MM.1S (cell line): ENCODE results near the gene RNF113A.
A peak's percentile ranks its signal among the peaks of the same experiment; 100 is the strongest.

Source experiments
- DNase-seq: peaks from one replicate; pipeline ENCODE4 v3.0.0-alpha.2; 2015
- H2AFZ ChIP-seq: fragments of 300-600 bp; sonication (generic); 2 replicates; pipeline ENCODE4 v1.6.0; 2016; ENCODE audit warnings: antibody characterized with exemption, low read length
- H3F3A ChIP-seq: fragments of 300-600 bp; sonication (generic); 2 replicates; pipeline ENCODE4 v1.6.1; 2016; ENCODE audit warnings: mild to moderate bottlenecking, antibody characterized with exemption, low read length, moderate library complexity, mixed read lengths; ENCODE audit not compliant: insufficient read depth
- H3K27ac ChIP-seq: fragments of 300-600 bp; sonication (generic); 2 replicates; pipeline ENCODE4 v1.5.1; 2016; ENCODE audit warnings: mild to moderate bottlenecking, low read length
- H3K27me3 ChIP-seq: fragments of 300-600 bp; sonication (generic); replicated peaks from 2 replicates; pipeline ENCODE4 v1.6.0; 2016; ENCODE audit warnings: low read length; ENCODE audit not compliant: insufficient read depth
- H3K36me3 ChIP-seq: fragments of 300-600 bp; sonication (generic); replicated peaks from 2 replicates; pipeline ENCODE4 v1.6.1; 2016; ENCODE audit warnings: mild to moderate bottlenecking, low read length, mixed read lengths; ENCODE audit not compliant: insufficient read depth
- H3K4me1 ChIP-seq: fragments of 300-600 bp; sonication (generic); 2 replicates; pipeline ENCODE4 v1.6.1; 2016; ENCODE audit warnings: low read length, mixed read lengths
- H3K4me2 ChIP-seq: fragments of 300-600 bp; sonication (generic); 2 replicates; pipeline ENCODE4 v1.6.0; 2016; ENCODE audit warnings: low read depth, low read length
- H3K4me3 ChIP-seq: fragments of 300-600 bp; sonication (generic); 2 replicates; pipeline ENCODE4 v1.5.1; 2016; ENCODE audit warnings: low read length, mixed read lengths
- H3K79me2 ChIP-seq: fragments of 300-600 bp; sonication (generic); 2 replicates; pipeline ENCODE4 v1.6.1; 2016; ENCODE audit warnings: mixed run types, low read length, mixed read lengths
- H3K9ac ChIP-seq: fragments of 300-600 bp; sonication (generic); 2 replicates; pipeline ENCODE4 v1.6.1; 2016; ENCODE audit warnings: low read length, mixed read lengths
- H3K9me2 ChIP-seq: fragments of 300-600 bp; sonication (generic); replicated peaks from 2 replicates; pipeline ENCODE4 v1.6.1; 2016; ENCODE audit warnings: mild to moderate bottlenecking, low read length, mixed read lengths; ENCODE audit not compliant: insufficient read depth
- H3K9me3 ChIP-seq: fragments of 300-600 bp; sonication (generic); replicated peaks from 2 replicates; pipeline ENCODE4 v1.6.1; 2016; ENCODE audit warnings: mild to moderate bottlenecking, low read length, mixed read lengths; ENCODE audit not compliant: insufficient read depth
- H4K20me1 ChIP-seq: fragments of 300-600 bp; sonication (generic); 2 replicates; pipeline ENCODE4 v1.6.1; 2016; ENCODE audit warnings: mild to moderate bottlenecking, low read length, moderate library complexity, mixed read lengths; ENCODE audit not compliant: insufficient read depth
- EZH2 ChIP-seq: fragments of 300-600 bp; sonication (generic); optimal IDR thresholded peaks from 2 replicates; pipeline ENCODE3; 2017; ENCODE audit warnings: low read depth, mild to moderate bottlenecking, antibody characterized with exemption, low read length, mixed read lengths
- EZH2phosphoT487 ChIP-seq: fragments of 300-600 bp; sonication (generic); IDR thresholded peaks from 2 replicates; pipeline ENCODE4 v1.6.1; 2018; ENCODE audit warnings: antibody characterized with exemption, low read length
- TF ChIP-seq, protein P1 (sequence below): fragments of 300-600 bp; sonication (generic); IDR thresholded peaks from 2 replicates; pipeline ENCODE4 v1.5.1; 2016; ENCODE audit warnings: antibody characterized with exemption, low read length, mixed read lengths

RNF113A gene

DNA sequence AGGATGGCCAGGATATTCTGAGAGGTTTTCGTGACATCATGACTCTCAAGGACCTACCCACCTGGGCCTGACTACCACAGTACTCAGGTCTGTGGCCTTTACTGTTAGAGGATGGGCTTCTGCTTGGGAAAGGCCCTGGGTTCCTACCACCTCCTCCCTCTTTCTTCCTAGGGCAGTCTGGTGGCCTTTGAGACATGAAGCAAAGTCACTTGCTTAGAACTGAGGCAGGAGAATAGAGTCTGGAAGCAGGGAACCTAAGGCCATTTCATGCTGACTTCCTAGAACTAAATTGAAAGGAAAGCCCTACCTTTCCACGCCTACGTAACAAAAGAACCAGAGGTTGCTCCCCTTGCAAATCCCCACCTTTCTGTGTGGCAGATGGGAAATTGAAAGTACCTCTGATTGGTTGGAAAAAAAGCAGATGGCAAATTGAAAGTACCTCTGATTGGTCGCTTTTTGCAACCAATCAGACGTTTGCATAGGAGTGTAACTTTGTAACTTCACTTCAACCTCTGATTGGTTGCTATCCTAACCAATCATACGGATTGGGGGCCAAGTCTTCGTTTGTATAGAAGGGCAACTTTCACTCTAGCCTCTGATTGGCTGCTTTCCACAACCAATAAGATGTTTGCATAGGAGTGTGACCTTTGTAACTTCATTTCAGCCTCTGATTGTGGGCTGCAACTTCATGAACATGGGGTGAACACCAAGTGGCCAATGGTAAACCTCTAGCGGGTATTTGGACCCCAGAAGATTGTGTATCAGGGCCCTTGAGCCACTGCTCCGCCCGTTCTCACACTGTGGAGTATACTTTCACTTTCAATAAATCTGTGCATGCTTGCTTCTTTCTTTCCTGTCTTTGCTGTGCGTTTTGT lies 14.3 kb upstream of the RNF113A start:
- peak overlapping the region; percentile 65; the same call in 1 of the 2 replicates for H3K27ac ChIP-seq
- H3K9me2 ChIP-seq = no peaks in the 10 kb centered on the region
- H3K9ac ChIP-seq = peak overlapping the region; percentile 40; the same call in 1 of the 2 replicates
- no peaks in the 10 kb centered on the region for H3K9me3 ChIP-seq
- peak overlapping the region; percentile 67 for H3K4me2 ChIP-seq
- H3K4me1 ChIP-seq = peaks cover 3% of the 10 kb centered on the region; the same call in 1 of the 2 replicates
- no peaks in the 10 kb centered on the region for H3K36me3 ChIP-seq
- TF ChIP-seq EZH2 (no peak), EZH2phosphoT487 (no peak)
- TF ChIP-seq, protein P1, sequence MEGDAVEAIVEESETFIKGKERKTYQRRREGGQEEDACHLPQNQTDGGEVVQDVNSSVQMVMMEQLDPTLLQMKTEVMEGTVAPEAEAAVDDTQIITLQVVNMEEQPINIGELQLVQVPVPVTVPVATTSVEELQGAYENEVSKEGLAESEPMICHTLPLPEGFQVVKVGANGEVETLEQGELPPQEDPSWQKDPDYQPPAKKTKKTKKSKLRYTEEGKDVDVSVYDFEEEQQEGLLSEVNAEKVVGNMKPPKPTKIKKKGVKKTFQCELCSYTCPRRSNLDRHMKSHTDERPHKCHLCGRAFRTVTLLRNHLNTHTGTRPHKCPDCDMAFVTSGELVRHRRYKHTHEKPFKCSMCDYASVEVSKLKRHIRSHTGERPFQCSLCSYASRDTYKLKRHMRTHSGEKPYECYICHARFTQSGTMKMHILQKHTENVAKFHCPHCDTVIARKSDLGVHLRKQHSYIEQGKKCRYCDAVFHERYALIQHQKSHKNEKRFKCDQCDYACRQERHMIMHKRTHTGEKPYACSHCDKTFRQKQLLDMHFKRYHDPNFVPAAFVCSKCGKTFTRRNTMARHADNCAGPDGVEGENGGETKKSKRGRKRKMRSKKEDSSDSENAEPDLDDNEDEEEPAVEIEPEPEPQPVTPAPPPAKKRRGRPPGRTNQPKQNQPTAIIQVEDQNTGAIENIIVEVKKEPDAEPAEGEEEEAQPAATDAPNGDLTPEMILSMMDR = no peak
- H3K4me3 ChIP-seq = peak overlapping the region; percentile 54
- H3F3A ChIP-seq = 0 out of 2 replicates have a peak, but pooled peaks cover 5% of the 10 kb centered on the region
- H3K79me2 ChIP-seq = no peaks in the 10 kb centered on the region
- H4K20me1 ChIP-seq = no peaks in the 10 kb centered on the region
- H2AFZ ChIP-seq = peak overlapping the region; percentile 31
- DNase-seq = peak; percentile 93
- H3K27me3 ChIP-seq = no peaks in the 10 kb centered on the region

DNA sequence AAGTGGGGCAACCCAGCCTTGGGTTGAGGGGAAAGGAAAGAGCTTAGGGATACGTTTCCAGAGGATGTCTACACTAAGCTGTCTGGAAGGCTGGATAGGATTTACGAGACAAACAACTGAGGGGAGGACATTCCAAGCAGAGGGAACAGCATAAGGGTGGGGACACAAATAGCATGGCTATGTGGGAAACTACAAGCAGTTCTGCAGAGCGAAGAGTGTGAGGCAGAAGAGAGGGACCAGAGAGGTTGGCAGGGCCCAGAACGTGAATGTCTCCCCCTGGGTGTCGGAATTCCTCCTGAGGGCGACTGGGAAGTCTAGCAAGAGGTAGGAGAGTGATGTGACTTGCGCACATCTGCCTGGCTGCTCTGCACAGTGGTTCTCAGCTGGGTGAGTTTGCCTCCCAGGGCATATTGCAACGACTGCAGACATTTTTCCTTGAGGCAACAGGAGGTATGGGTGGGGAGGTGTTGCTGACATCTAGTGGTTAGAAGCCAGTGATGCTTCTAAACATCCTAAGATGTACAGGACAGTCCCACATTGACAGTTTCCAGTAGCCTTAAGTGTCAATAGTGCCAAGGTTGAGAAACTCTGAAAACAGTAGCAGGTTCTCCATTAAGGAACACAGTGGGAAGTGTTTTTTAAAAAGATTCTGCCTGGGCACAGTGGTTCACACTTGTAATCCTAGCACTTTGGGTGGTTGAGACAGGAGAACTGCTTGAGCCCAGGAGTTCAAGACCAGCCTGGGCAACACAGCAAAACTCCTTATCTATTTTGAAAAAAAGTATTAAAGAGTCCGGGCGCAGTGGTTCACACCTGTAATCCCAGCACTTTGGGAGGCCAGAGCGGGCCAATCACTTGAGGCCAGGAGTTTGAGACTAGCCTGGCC lies 9.3 kb upstream of the RNF113A start:
- H3K9me2 ChIP-seq = no peaks in the 10 kb centered on the region
- peak overlapping the region; percentile 49; the same call in 1 of the 2 replicates for H2AFZ ChIP-seq
- H3K79me2 ChIP-seq = peaks cover 4% of the 10 kb centered on the region
- no peaks in the 10 kb centered on the region for H3K9me3 ChIP-seq
- H3K27me3 ChIP-seq = no peaks in the 10 kb centered on the region
- peaks cover 3% of the 10 kb centered on the region; the same call in 1 of the 2 replicates for H3K36me3 ChIP-seq
- H3K4me3 ChIP-seq = peak overlapping the region; percentile 19; the same call in 1 of the 2 replicates
- DNase-seq = peak; percentile 86
- H3K4me2 ChIP-seq = peak overlapping the region; percentile 48
- peaks cover 26% of the 10 kb centered on the region for H3F3A ChIP-seq
- no peaks in the 10 kb centered on the region for H4K20me1 ChIP-seq
- TF ChIP-seq, protein P1 = peak; percentile 77
- no peak for TF ChIP-seq EZH2phosphoT487
- peak overlapping the region; percentile 51; the same call in 1 of the 2 replicates for H3K27ac ChIP-seq
- H3K9ac ChIP-seq = no peak overlapping the region
- H3K4me1 ChIP-seq = peaks cover 17% of the 10 kb centered on the region

DNA sequence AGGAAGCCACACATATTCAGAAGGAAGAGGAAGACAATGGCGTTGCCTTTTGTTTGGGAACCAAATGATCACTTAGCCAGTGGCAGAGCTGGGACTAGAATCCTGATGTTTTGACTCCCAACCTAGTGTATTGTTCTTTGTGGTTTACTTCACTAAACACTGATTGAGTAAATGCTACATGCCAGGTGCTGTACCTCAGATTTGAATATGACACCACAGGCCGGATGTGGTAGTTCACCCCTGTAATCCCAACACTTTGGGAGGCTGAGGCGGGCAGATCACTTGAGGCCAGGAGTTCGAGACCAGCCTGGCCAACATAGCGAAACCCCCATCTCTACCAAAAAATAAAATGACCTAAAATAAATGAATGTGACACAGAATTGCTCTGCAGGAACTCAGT lies 8.5 kb upstream of the RNF113A start:
- H3K9ac ChIP-seq = no peak overlapping the region
- H3F3A ChIP-seq = peaks cover 22% of the 10 kb centered on the region
- TF ChIP-seq EZH2 = no peak
- TF ChIP-seq, protein P1 = no peak
- TF ChIP-seq EZH2phosphoT487 = no peak
- peaks cover 10% of the 10 kb centered on the region for H3K79me2 ChIP-seq
- peak overlapping the region; percentile 48; the same call in 1 of the 2 replicates for H3K4me2 ChIP-seq
- H3K9me3 ChIP-seq = no peaks in the 10 kb centered on the region
- no peaks in the 10 kb centered on the region for H3K27me3 ChIP-seq
- peak; percentile 80 for DNase-seq
- peak overlapping the region; percentile 54; the same call in 1 of the 2 replicates for H3K27ac ChIP-seq
- H3K4me1 ChIP-seq = peaks cover 15% of the 10 kb centered on the region
- H3K9me2 ChIP-seq = no peaks in the 10 kb centered on the region
- H3K4me3 ChIP-seq = no peak overlapping the region
- no peaks in the 10 kb centered on the region for H4K20me1 ChIP-seq
- peaks cover 3% of the 10 kb centered on the region; the same call in 1 of the 2 replicates for H3K36me3 ChIP-seq
- H2AFZ ChIP-seq = no peak overlapping the region
